Breast epithelium (tissue), 4 donors: ENCODE data around the gene FAM131C. TPM values are rescaled to one million over a fixed set of nuclear protein-coding genes. Genes with fewer than 3 reads are reported as not detected.

Experiments
- DNase-seq, 2 donors: peaks; one replicate each; pipeline ENCODE4 v3.0.0-alpha.2; 2019; ENCODE audit warnings: low spot score in 2 of 2
- H3K27ac ChIP-seq, 2 donors: fragments of 200-600 bp; sonication (generic) in 1 of 2; one replicate each; pipeline ENCODE4 v1.5.1; 2016 to 2019; ENCODE audit warnings: mild to moderate bottlenecking in 1 of 2
- H3K27me3 ChIP-seq, 2 donors: fragments of 200-600 bp; sonication (generic) in 1 of 2; one replicate each; pipeline versions ENCODE4 v1.5.1 to v1.6.0; 2017 to 2019; ENCODE audit warnings: control low read depth in 1 of 2, mild to moderate bottlenecking in 1 of 2
- H3K36me3 ChIP-seq: fragments of 200-600 bp; one replicate; pipeline ENCODE4 v1.5.1; 2019
- H3K4me1 ChIP-seq, 2 donors: fragments of 200-600 bp; sonication (generic); one replicate each; pipeline ENCODE4 v1.5.1; 2016 to 2019; ENCODE audit warnings: control low read depth in 1 of 2
- H3K4me3 ChIP-seq, 3 donors: fragments of 200-600 bp; sonication (generic); 1 replicate in 2 of 3; 2 replicates in 1 of 3; pipeline ENCODE4 v1.5.1; 2016 to 2019; ENCODE audit warnings: mild to moderate bottlenecking in 3 of 3, moderate library complexity in 2 of 3
- H3K9me3 ChIP-seq, 2 donors: fragments of 200-600 bp; sonication (generic) in 1 of 2; one replicate each; pipeline ENCODE4 v1.5.1; 2016 to 2019; ENCODE audit warnings: control low read depth in 1 of 2
- POLR2A ChIP-seq: fragments of 450-650 bp; IDR thresholded peaks from one replicate; pipeline ENCODE4 v1.6.1; 2016; ENCODE audit warnings: antibody characterized with exemption, mild to moderate bottlenecking, moderate library complexity
- POLR2AphosphoS5 ChIP-seq, 3 donors: sonication (generic); formaldehyde crosslinking; IDR thresholded peaks; one replicate each; pipeline ENCODE4 v1.6.1; 2017; ENCODE audit warnings: antibody characterized with exemption in 3 of 3
- intact Hi-C: fragments of 100-400 bp; cut with DNase I; formaldehyde crosslinking; loops from one replicate; pipeline ENCODE4 v1.15.1; 2023; ENCODE audit warnings: low total_unique reads
- total RNA-seq, 3 donors: library from RNA; depleted of rRNA; stranded (reverse); fragments of >200 nt; gene quantifications; one replicate each; pipeline ENCODE4 v1.1.0, GENCODE V29; 2016
- TF ChIP-seq, protein P1 (sequence below), 3 donors: fragments of 450-650 bp; IDR thresholded peaks; one replicate each; pipeline ENCODE4 v1.5.1; 2016 to 2017; ENCODE audit warnings: antibody characterized with exemption in 3 of 3, mild to moderate bottlenecking in 3 of 3, moderate library complexity in 3 of 3

FAM131C gene
- total RNA-seq, 3 donors from 2014 or later, result not detected

DNA sequence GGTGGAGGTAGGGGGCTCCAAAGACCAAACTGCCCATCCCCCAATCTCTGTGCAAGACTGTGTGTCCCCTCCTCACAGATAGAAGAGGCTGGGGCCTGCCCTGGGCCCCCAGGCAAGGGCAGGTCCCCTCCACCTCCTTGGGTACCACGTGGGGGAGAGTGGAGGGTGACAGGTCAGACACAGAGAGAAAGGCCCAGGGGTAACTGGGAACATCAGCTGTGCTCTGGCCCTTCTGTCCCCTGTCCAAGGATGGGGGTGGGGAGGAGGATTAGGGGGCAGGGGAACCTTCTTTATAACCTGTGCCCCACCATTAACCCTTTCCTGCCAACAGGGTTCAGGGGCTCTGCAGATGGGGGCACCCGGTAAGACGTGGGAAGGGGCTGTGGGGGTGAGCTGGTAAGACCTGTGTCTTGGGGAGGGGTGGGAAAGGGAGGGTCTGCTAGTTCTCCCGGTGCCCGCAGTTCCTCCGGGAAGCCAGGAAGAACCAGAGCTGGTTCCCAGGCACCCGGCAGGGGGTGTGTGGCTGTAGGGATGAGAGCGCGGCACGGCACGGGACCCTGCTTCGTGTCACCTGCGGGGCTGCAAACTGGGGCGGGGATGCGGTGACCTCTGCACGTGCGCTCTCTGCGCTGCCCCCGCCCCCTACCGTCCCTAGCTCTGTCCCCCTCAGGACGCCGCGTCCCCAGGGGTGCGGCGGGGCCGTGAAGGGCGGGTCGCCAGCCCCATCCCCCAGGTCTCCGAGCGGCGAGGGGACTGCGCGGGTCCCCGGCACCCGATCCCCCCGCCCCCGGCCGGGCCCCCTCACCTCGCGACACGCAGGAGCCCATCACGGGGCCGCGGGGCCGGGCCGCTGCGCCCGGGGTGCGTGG is 601 bp downstream of the FAM131C start:
- no peaks in the 10 kb centered on the region for H3K36me3 ChIP-seq
- DNase-seq, result no peak
- TF ChIP-seq POLR2A (no peak), POLR2AphosphoS5 (IDR thresholded peaks at IDR 0.05) (no peak)
- TF ChIP-seq, protein P1, sequence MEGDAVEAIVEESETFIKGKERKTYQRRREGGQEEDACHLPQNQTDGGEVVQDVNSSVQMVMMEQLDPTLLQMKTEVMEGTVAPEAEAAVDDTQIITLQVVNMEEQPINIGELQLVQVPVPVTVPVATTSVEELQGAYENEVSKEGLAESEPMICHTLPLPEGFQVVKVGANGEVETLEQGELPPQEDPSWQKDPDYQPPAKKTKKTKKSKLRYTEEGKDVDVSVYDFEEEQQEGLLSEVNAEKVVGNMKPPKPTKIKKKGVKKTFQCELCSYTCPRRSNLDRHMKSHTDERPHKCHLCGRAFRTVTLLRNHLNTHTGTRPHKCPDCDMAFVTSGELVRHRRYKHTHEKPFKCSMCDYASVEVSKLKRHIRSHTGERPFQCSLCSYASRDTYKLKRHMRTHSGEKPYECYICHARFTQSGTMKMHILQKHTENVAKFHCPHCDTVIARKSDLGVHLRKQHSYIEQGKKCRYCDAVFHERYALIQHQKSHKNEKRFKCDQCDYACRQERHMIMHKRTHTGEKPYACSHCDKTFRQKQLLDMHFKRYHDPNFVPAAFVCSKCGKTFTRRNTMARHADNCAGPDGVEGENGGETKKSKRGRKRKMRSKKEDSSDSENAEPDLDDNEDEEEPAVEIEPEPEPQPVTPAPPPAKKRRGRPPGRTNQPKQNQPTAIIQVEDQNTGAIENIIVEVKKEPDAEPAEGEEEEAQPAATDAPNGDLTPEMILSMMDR (IDR thresholded peaks at IDR 0.05), result no peak
- peak overlapping the region; percentile 31 to 73 (median 54) for H3K4me3 ChIP-seq
- no peaks in the 10 kb centered on the region for H3K9me3 ChIP-seq
- peaks cover 7 to 10% of the 10 kb centered on the region in 2 donors for H3K4me1 ChIP-seq
- no peaks in the 10 kb centered on the region for H3K27me3 ChIP-seq
- intact Hi-C loops, result no loop called here
- H3K27ac ChIP-seq, result no peak overlapping the region

DNA sequence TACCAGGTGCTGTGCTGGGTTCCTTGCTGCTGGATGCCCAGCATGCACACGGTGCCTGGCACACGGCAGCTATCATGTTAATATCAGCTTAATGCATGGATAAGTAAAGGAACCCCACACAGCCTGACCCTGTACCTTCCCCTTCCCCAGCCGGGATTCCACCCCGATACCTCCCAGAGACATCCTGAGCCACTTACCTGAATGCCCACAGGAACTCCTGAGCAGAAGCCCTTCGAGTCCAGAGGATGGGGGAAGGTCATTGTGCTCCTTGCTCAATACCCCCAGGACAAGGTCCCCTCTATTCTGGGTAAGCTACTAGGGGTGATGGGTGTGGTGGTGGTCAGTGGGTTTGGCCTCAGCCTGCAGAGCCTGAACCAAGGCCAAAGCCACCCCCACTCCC is 1.4 kb downstream of the FAM131C start:
- no peaks in the 10 kb centered on the region for H3K9me3 ChIP-seq
- H3K36me3 ChIP-seq, result no peaks in the 10 kb centered on the region
- TF ChIP-seq, protein P1 (IDR thresholded peaks at IDR 0.05), result no peak
- TF ChIP-seq POLR2AphosphoS5 (IDR thresholded peaks at IDR 0.05) (no peak), POLR2A (no peak)
- H3K4me1 ChIP-seq, result peaks cover 7 to 10% of the 10 kb centered on the region in 2 donors
- H3K4me3 ChIP-seq, result no peak overlapping the region
- no peak overlapping the region for H3K27ac ChIP-seq
- no peak for DNase-seq
- intact Hi-C loops, result no loop called here
- no peaks in the 10 kb centered on the region for H3K27me3 ChIP-seq

DNA sequence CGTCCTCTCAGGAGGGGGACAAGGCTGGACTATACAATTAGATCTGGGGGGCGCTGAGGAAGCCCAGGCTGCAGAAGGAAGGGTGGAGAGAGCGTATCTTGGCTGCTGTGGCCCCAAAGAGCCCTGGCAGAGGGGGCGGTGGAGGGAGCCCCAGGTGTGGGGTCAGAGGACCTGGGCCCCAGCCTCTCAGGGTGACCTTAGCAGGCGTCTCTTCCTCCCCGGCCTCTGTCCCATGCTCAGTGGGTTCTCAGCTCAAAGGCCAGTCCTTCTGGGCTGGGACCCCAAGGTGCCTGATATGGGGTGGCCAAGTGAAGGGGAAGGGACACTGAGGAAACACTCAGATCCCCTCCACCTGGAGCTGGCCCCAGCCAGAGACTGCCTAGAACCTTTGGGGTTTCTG is 1.8 kb downstream of the FAM131C start:
- intact Hi-C loops, result no loop called here
- Histone ChIP-seq H3K9me3 (no peaks in the 10 kb centered on the region), H3K36me3 (no peaks in the 10 kb centered on the region), H3K4me1 (peaks cover 7 to 10% of the 10 kb centered on the region in 2 donors), H3K27me3 (no peaks in the 10 kb centered on the region), H3K27ac (no peak overlapping the region), H3K4me3 (no peak overlapping the region)
- TF ChIP-seq POLR2AphosphoS5 (IDR thresholded peaks at IDR 0.05), result no peak
- TF ChIP-seq, protein P1 (IDR thresholded peaks at IDR 0.05), result no peak
- no peak for TF ChIP-seq POLR2A
- DNase-seq, result no peak

DNA sequence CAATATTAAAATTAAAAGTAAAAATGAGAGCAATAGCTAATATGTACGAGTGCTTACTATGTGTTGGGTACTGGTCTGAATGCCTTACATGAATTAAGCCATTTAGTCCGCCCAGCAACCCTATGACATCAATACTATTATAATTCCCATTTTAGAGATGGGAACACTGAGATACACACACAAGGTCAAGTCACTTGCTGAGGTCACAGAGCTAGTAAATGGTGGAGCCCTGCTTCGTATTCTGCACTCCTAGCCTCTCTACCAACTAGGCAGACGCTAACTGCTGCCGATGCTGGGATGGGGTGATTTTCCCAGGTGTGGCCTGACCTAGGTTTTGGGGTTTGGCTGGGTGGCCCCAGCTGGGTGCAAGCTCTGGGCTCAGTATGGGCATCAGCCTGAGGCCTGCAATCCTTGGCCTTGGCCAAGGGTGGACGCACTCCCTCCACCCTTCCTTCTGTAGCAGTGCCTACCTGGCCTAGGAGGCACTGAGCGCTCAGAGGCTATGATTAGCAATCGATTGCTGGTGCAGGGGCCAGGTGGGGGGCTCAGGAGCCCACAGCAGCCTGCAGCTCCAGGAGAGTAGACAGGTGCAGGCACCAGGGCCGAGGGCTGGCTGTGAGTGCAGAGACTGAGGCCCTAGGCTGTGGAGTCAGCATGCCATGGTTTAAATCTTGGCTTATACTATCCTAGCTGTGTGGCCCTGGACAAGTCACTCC is 2.7 kb downstream of the FAM131C start:
- no peak for DNase-seq
- H3K4me3 ChIP-seq, result no peak overlapping the region
- H3K4me1 ChIP-seq, result peaks cover 7 to 10% of the 10 kb centered on the region in 2 donors
- TF ChIP-seq, protein P1 (IDR thresholded peaks at IDR 0.05), result no peak
- TF ChIP-seq POLR2A (no peak), POLR2AphosphoS5 (IDR thresholded peaks at IDR 0.05) (no peak)
- H3K36me3 ChIP-seq, result no peaks in the 10 kb centered on the region
- H3K9me3 ChIP-seq, result no peaks in the 10 kb centered on the region
- H3K27me3 ChIP-seq, result no peaks in the 10 kb centered on the region
- no peak overlapping the region for H3K27ac ChIP-seq
- intact Hi-C loops, result no loop called here
